H1 (cell line): ENCODE data around the gene NKAIN4. TPM values are rescaled to one million over a fixed set of nuclear protein-coding genes. Genes with fewer than 3 reads are reported as not detected.

Experiments
- CTCF ChIA-PET: fragments of 300-600 bp; sonication (Branson Sonifier 250); formaldehyde crosslinking; loops from one replicate; lab custom pipeline; 2021; ENCODE audit not compliant: partially characterized antibody; lab: Charles Lee
- POLR2A ChIA-PET: fragments of 300-600 bp; sonication (Branson Sonifier 250); formaldehyde crosslinking; loops from one replicate; lab custom pipeline; 2021; ENCODE audit warnings: inconsistent platforms; ENCODE audit not compliant: partially characterized antibody; lab: Charles Lee
- DNase-seq, 2 experiments: peaks; one replicate each; pipeline versions ENCODE4 v3.0.0 to v3.0.0-alpha.2; 2010 to 2022; ENCODE audit warnings: low spot score in 2 of 2, low read depth in 1 of 2, mixed read lengths in 1 of 2
- FAIRE-seq: peaks from 2 replicates; lab custom pipeline; 2011; peaks lifted over from hg19 to GRCh38; lab: Jason Lieb, UNC
- H2AFZ ChIP-seq: 2 replicates; pipeline ENCODE4 v1.8.1; 2012; ENCODE audit warnings: low read length, inconsistent platforms
- H2AK5ac ChIP-seq: 2 replicates; pipeline ENCODE4 v1.6.1; 2013; ENCODE audit warnings: low read depth, low read length
- H2BK120ac ChIP-seq: replicated peaks from 2 replicates; pipeline ENCODE3; 2013; ENCODE audit warnings: low read depth, low read length, inconsistent platforms
- H2BK12ac ChIP-seq: 2 replicates; pipeline ENCODE4 v1.6.1; 2013; ENCODE audit warnings: low read depth, low read length
- H2BK15ac ChIP-seq: 2 replicates; pipeline ENCODE4 v1.6.1; 2013; ENCODE audit warnings: low read length
- H2BK20ac ChIP-seq: 2 replicates; pipeline ENCODE4 v1.6.1; 2013; ENCODE audit warnings: low read length
- H2BK5ac ChIP-seq: 2 replicates; pipeline ENCODE4 v1.6.1; 2013; ENCODE audit warnings: low read depth, low read length
- H3K14ac ChIP-seq: 2 replicates; pipeline ENCODE4 v1.6.1; 2013; ENCODE audit warnings: inconsistent platforms; ENCODE audit not compliant: insufficient read length
- H3K18ac ChIP-seq: 2 replicates; pipeline ENCODE4 v1.6.1; 2013; ENCODE audit warnings: low read length; ENCODE audit errors: extremely low read depth
- H3K23ac ChIP-seq: 2 replicates; pipeline ENCODE4 v1.6.1; 2013; ENCODE audit warnings: inconsistent platforms; ENCODE audit not compliant: insufficient read length
- H3K23me2 ChIP-seq: 2 replicates; pipeline ENCODE4 v1.6.1; 2013; ENCODE audit warnings: low read depth, low read length
- H3K27ac ChIP-seq: 2 replicates; pipeline ENCODE4 v1.6.1; 2011; ENCODE audit warnings: low read depth, low read length, inconsistent platforms
- H3K27me3 ChIP-seq, 4 experiments: replicated peaks in 1 of 4; 1 replicate in 1 of 4; 2 replicates in 3 of 4; pipeline versions ENCODE4 v1.6.1 to v1.8.1; 2011 to 2013; ENCODE audit warnings: low read length in 3 of 4, mild to moderate bottlenecking in 3 of 4, inconsistent platforms in 2 of 4, mixed read lengths in 2 of 4, moderate library complexity in 1 of 4; ENCODE audit not compliant: control insufficient read depth in 3 of 4, insufficient read depth in 3 of 4; ENCODE audit errors: extremely low read depth in 1 of 4
- H3K36me3 ChIP-seq, 4 experiments: 2 replicates each; pipeline versions ENCODE4 v1.6.1 to v1.8.1; 2011 to 2013; ENCODE audit warnings: mild to moderate bottlenecking in 4 of 4, low read length in 3 of 4, moderate library complexity in 2 of 4, control low read depth in 1 of 4, inconsistent platforms in 1 of 4; ENCODE audit not compliant: insufficient read depth in 4 of 4, control insufficient read depth in 2 of 4
- H3K4ac ChIP-seq: replicated peaks from 2 replicates; pipeline ENCODE3; 2013; ENCODE audit warnings: low read length, low read depth, mixed read lengths, inconsistent platforms; ENCODE audit not compliant: insufficient read length
- H3K4me1 ChIP-seq, 4 experiments: replicated peaks in 1 of 4; 1 replicate in 1 of 4; 2 replicates in 3 of 4; pipeline versions ENCODE4 v1.6.1 to v1.8.1; 2011 to 2013; ENCODE audit warnings: low read length in 3 of 4, inconsistent platforms in 2 of 4, mixed read lengths in 1 of 4; ENCODE audit not compliant: insufficient read depth in 4 of 4, control insufficient read depth in 3 of 4
- H3K4me2 ChIP-seq, 2 experiments: 2 replicates each; pipeline versions ENCODE4 v1.6.1 to v1.8.1; 2011 to 2013; ENCODE audit warnings: low read depth in 2 of 2, low read length in 2 of 2, control low read depth in 1 of 2, inconsistent platforms in 1 of 2, mild to moderate bottlenecking in 1 of 2; ENCODE audit not compliant: insufficient read depth in 1 of 2
- H3K4me3 ChIP-seq, 4 experiments: fragments of 200-600, 300-600 bp in 1 of 4; sonication (generic), shearing (Covaris generic), sonication (Bioruptor Twin) in 1 of 4; 2 replicates each; pipeline versions ENCODE4 v1.5.1 to v1.8.1; 2011 to 2016; ENCODE audit warnings: low read length in 4 of 4, low read depth in 3 of 4, control low read depth in 2 of 4, inconsistent platforms in 2 of 4, mild to moderate bottlenecking in 2 of 4, mixed read lengths in 1 of 4, moderate library complexity in 1 of 4; ENCODE audit not compliant: insufficient read depth in 2 of 4; ENCODE audit errors: extremely low read depth in 1 of 4
- H3K56ac ChIP-seq: replicated peaks from 2 replicates; pipeline ENCODE3; 2013; ENCODE audit warnings: low read depth, mild to moderate bottlenecking, mixed read lengths, low read length, inconsistent platforms; ENCODE audit not compliant: insufficient read length
- H3K79me1 ChIP-seq: 2 replicates; pipeline ENCODE4 v1.6.1; 2013; ENCODE audit warnings: low read depth, low read length, control low read depth
- H3K79me2 ChIP-seq, 2 experiments: 2 replicates each; pipeline versions ENCODE4 v1.6.1 to v1.8.1; 2012 to 2013; ENCODE audit warnings: low read length in 2 of 2, mild to moderate bottlenecking in 2 of 2, inconsistent platforms in 1 of 2; ENCODE audit not compliant: insufficient read depth in 2 of 2, control insufficient read depth in 1 of 2
- H3K9ac ChIP-seq, 4 experiments: replicated peaks in 1 of 4; 1 replicate in 1 of 4; 2 replicates in 3 of 4; pipeline versions ENCODE4 v1.6.1 to v1.8.1; 2011 to 2013; ENCODE audit warnings: low read depth in 3 of 4, low read length in 3 of 4, control low read depth in 2 of 4, mild to moderate bottlenecking in 2 of 4, moderate library complexity in 2 of 4, inconsistent platforms in 1 of 4; ENCODE audit errors: extremely low read depth in 1 of 4
- H3K9me3 ChIP-seq, 2 experiments: 2 replicates each; pipeline versions ENCODE4 v1.6.1 to v1.8.1; 2012 to 2013; ENCODE audit warnings: mild to moderate bottlenecking in 2 of 2, moderate library complexity in 2 of 2, control low read depth in 1 of 2, inconsistent platforms in 1 of 2, low read depth in 1 of 2, low read length in 1 of 2, mixed read lengths in 1 of 2; ENCODE audit not compliant: insufficient read depth in 2 of 2
- H4K20me1 ChIP-seq, 2 experiments: replicated peaks in 1 of 2; 2 replicates each; pipeline versions ENCODE3 to v1.8.1; 2011 to 2013; ENCODE audit warnings: inconsistent platforms in 2 of 2, low read length in 2 of 2, mild to moderate bottlenecking in 1 of 2; ENCODE audit not compliant: insufficient read depth in 2 of 2, control insufficient read depth in 1 of 2
- H4K5ac ChIP-seq: 2 replicates; pipeline ENCODE4 v1.6.1; 2013; ENCODE audit warnings: low read length, low read depth, mixed read lengths, inconsistent platforms; ENCODE audit not compliant: insufficient read length
- H4K8ac ChIP-seq: 2 replicates; pipeline ENCODE4 v1.8.0; 2013; ENCODE audit warnings: mild to moderate bottlenecking, moderate library complexity, low read length, inconsistent platforms; ENCODE audit not compliant: insufficient read depth; ENCODE audit errors: extremely low read depth
- H4K91ac ChIP-seq: replicated peaks from 2 replicates; pipeline ENCODE3; 2013; ENCODE audit warnings: low read length, mixed read lengths, inconsistent platforms; ENCODE audit not compliant: insufficient read length
- CEBPB ChIP-seq: IDR thresholded peaks from 2 replicates; pipeline ENCODE4 v1.6.1; 2012; ENCODE audit warnings: low read depth, low read length
- EZH2 ChIP-seq: fragments of 200-600 bp; sonication (generic); IDR thresholded peaks from 2 replicates; pipeline ENCODE4 v1.7.1; 2012; ENCODE audit warnings: low read depth, mild to moderate bottlenecking, moderate library complexity, low read length, inconsistent platforms; ENCODE audit not compliant: severe bottlenecking
- GABPA ChIP-seq: IDR thresholded peaks from 2 replicates; pipeline ENCODE4 v1.6.1; 2011; ENCODE audit warnings: mild to moderate bottlenecking, low read length, moderate library complexity, borderline replicate concordance; ENCODE audit not compliant: insufficient read depth
- JUN ChIP-seq: IDR thresholded peaks from 2 replicates; pipeline ENCODE4 v1.6.1; 2011; ENCODE audit warnings: low read depth, mild to moderate bottlenecking, improper control_type of control experiment, low read length
- RFX5 ChIP-seq: IDR thresholded peaks from 2 replicates; pipeline ENCODE4 v1.6.1; 2011; ENCODE audit warnings: low read depth, low read length, improper control_type of control experiment, borderline replicate concordance
- SIRT6 ChIP-seq: IDR thresholded peaks from one replicate; pipeline ENCODE4 v1.7.1; 2012; ENCODE audit warnings: low read length, inconsistent platforms
- SP1 ChIP-seq: IDR thresholded peaks from 2 replicates; pipeline ENCODE4 v1.6.1; 2011; ENCODE audit warnings: low read depth, low read length
- TAF7 ChIP-seq: optimal IDR thresholded peaks from 2 replicates; pipeline ENCODE3; 2011; ENCODE audit warnings: low read depth, mild to moderate bottlenecking, inconsistent platforms, low read length, moderate library complexity, borderline replicate concordance
- TCF12 ChIP-seq: IDR thresholded peaks from 2 replicates; pipeline ENCODE4 v1.6.1; 2011; ENCODE audit warnings: low read depth, mild to moderate bottlenecking, low read length
- WGBS, 2 experiments: shearing (Covaris generic) in 1 of 2; methylation state at CpG; one replicate each; pipeline versions ENCODE4 v1.1.6 to v1.1.7; 2013 to 2015; ENCODE audit warnings: low lambda C conversion rate in 2 of 2, mixed read lengths in 2 of 2, inconsistent platforms in 1 of 2, low coverage in 1 of 2, missing lambda C conversion rate in 1 of 2; ENCODE audit not compliant: insufficient replicate concordance in 2 of 2, insufficient coverage in 1 of 2, insufficient read length in 1 of 2; ENCODE audit errors: extremely low coverage in 1 of 2, missing lambda C conversion rate in 1 of 2; 5-methylcytosine and 5-hydroxymethylcytosine counted together
- polyA plus RNA-seq, 7 experiments: library from polyadenylated mRNA; depleted of rRNA in 3 of 7; stranded (reverse) in 5 of 7; unstranded in 2 of 7; fragments of >200 nt in 5 of 7; fragments of 200-250 nt in 2 of 7; gene quantifications; 1 replicate in 5 of 7; 2 replicates in 1 of 7; 4 replicates in 1 of 7; pipeline versions ENCODE4 v1.2.1 to v1.2.3, GENCODE V29; 2011 to 2013; ENCODE audit warnings: missing spikeins in 2 of 7, mixed read lengths in 2 of 7
- total RNA-seq: library from RNA; stranded (reverse); fragmentation: NEBNext Ultra II Directional; extraction: Animal tissue kit (Norgen Biotek cat#: 25700); gene quantifications from 2 replicates; pipeline ENCODE4 v1.2.1, GENCODE V29; 2021

The NKAIN4 gene
- total and polyA plus RNA-seq, 2 of the 8 experiments (the other 6 are each of a cell fraction or from before 2014, with no cell fraction given), result 6.9 to 17.0 TPM

DNA sequence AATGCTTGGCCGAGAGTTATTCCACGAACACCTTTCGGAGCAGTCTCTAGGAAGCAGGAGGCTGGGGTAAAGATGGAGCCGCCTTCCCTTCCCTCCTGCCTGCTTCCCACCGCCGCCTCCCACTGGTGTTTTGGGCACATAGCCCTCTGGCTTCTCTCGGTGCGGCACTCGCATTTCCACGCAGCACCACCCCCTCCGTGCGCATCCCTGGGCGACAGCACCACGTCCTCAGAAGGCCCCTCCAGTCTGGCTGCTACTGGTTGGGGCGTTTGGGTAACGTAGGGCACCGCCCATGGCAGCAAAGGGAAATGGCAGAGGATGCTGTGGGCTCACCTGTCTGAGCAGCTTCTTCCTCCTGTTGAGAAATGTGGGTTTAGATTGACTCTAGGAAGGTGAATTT lies 41.2 kb upstream of the NKAIN4 start:
- H2AK5ac ChIP-seq, result no peak overlapping the region
- 0 out of 2 replicates have a peak overlapping the region, but pooled peaks have one; percentile 99 for H2BK15ac ChIP-seq
- FAIRE-seq (no peak), DNase-seq (no peak)
- H3K27ac ChIP-seq, result no peak overlapping the region
- no peak overlapping the region for H4K5ac ChIP-seq
- H3K79me2 ChIP-seq, result no peaks in the 10 kb centered on the region
- H3K27me3 ChIP-seq, result peaks cover 0 to 9% (median 4%) of the 10 kb centered on the region in 4 experiments; a peak in 3 of 7 replicates
- H3K9ac ChIP-seq, result no peak overlapping the region
- no peak overlapping the region for H3K56ac ChIP-seq
- H2AFZ ChIP-seq, result no peak overlapping the region
- no peak overlapping the region for H3K23ac ChIP-seq
- peak overlapping the region; percentile 78; the same call in 1 of the 2 replicates for H2BK5ac ChIP-seq
- TF ChIP-seq EZH2 (no peak), JUN (no peak), SP1 (no peak), TAF7 (no peak), GABPA (no peak), SIRT6 (no peak), RFX5 (no peak), TCF12 (no peak), CEBPB (no peak)
- 0 out of 2 replicates have a peak overlapping the region, but pooled peaks have one; percentile 80 for H2BK20ac ChIP-seq
- ChIA-PET CTCF (interaction anchor here (0.9 to 9.9 kb wide), 9 partner anchors 12 to 86 kb away, joined by 3 to 81 read pairs (median 9); no protein-coding TSS in a partner anchor), POLR2A (interaction anchor here (0.6 to 2.8 kb wide), 8 partner anchors 15 to 75 kb away, joined by 3 to 10 read pairs (median 4); partner anchors contain the start of gene NKAIN4)
- peaks cover 0 to 2% of the 10 kb centered on the region in 2 experiments for H4K20me1 ChIP-seq
- no peaks in the 10 kb centered on the region for H3K9me3 ChIP-seq
- peak overlapping the region; percentile 53 for H4K8ac ChIP-seq
- H3K18ac ChIP-seq, result peak overlapping the region; percentile 71; the same call in 1 of the 2 replicates
- H2BK12ac ChIP-seq, result peak overlapping the region; percentile 95; the same call in 1 of the 2 replicates
- WGBS, 2 experiments, result 48% methylated on average over 17 of the region's 17 CpGs; no CpG with 5 or more reads in 1 of the 2 experiments
- peak overlapping the region in 2 of 4 experiments; percentile 23 to 39; a peak in 4 of 8 replicates for H3K4me3 ChIP-seq
- H3K14ac ChIP-seq, result no peak overlapping the region
- H3K4me2 ChIP-seq, result peak overlapping the region; percentile 49 to 57
- H4K91ac ChIP-seq, result peak overlapping the region; percentile 79
- H3K23me2 ChIP-seq, result peaks cover 3% of the 10 kb centered on the region; the same call in 1 of the 2 replicates
- H2BK120ac ChIP-seq, result peak overlapping the region; percentile 82
- H3K4me1 ChIP-seq, result peaks cover 0 to 31% (median 26%) of the 10 kb centered on the region in 4 experiments; a peak in 6 of 7 replicates
- H3K79me1 ChIP-seq, result no peaks in the 10 kb centered on the region; the same call in 1 of the 2 replicates
- peak overlapping the region; percentile 89 for H3K4ac ChIP-seq
- H3K36me3 ChIP-seq, result no peaks in the 10 kb centered on the region
